ENCODE results near the gene SVIL. TPM values are rescaled to one million over a fixed set of nuclear protein-coding genes. Genes with fewer than 3 reads are reported as not detected.
"Not testable (repeated sequence)": the region's sequence is repeated elsewhere in the genome, so short reads cannot be mapped to it uniquely, and the experiment has no call there.

SVIL gene
- total and polyA plus RNA-seq, 4 experiments from 2014 or later = 1.1 to 31.2 (median 22.0) TPM

- H3K4me1 ChIP-seq (ENCODE audit: insufficient read depth, low read length) = no peaks in the 10 kb centered on the region
- H3K9me3 ChIP-seq (ENCODE audit: control insufficient read depth in 1 of 2, low read length in 2 of 2) = no peaks in the 10 kb centered on the region
- no peaks in the 10 kb centered on the region for H3K27me3 ChIP-seq (ENCODE audit: insufficient read depth, low read length)
- H3K36me3 Mint-ChIP-seq = peaks cover 14 to 17% of the 10 kb centered on the region in 2 donors
- no peaks in the 10 kb centered on the region for H3K9me3 Mint-ChIP-seq
- intact Hi-C loops (cut with micrococcal nuclease) = no loop called here
- ChIA-PET POLR2A (ENCODE audit: partially characterized antibody) (no interaction called here), CTCF (ENCODE audit: partially characterized antibody) (interaction anchor here (0.7 to 1.0 kb wide), 2 partner anchors 21 to 73 kb away, joined by 3 to 4 read pairs; no protein-coding TSS in a partner anchor)
- no peak overlapping the region for H3K27ac Mint-ChIP-seq
- no peak overlapping the region for H3K4me3 Mint-ChIP-seq
- H3K36me3 ChIP-seq (ENCODE audit: insufficient read depth, low read length) = no peaks in the 10 kb centered on the region
- peaks cover 0 to 5% (median 2%) of the 10 kb centered on the region in 4 donors for H3K4me1 Mint-ChIP-seq
- no peak for DNase-seq
- H3K27me3 Mint-ChIP-seq = no peaks in the 10 kb centered on the region
- no peak overlapping the region for H3K27ac ChIP-seq (ENCODE audit: low read depth, low read length)
- H3K4me3 ChIP-seq (ENCODE audit: low read length in 2 of 2) = no peak overlapping the region
Observed at GRCh38 chr10:29569795-29570194, 65.0 kb downstream of the SVIL start.

GRCh38 chr10:29567003-29567402 lies 67.8 kb downstream of the SVIL start:
- Mint-ChIP-seq H3K27ac (no peak overlapping the region), H3K27me3 (no peaks in the 10 kb centered on the region), H3K36me3 (peaks cover 27 to 29% of the 10 kb centered on the region in 2 donors), H3K4me3 (peak overlapping the region in 1 of 8 donors; percentile 31), H3K4me1 (peaks cover 0 to 4% (median 2%) of the 10 kb centered on the region in 4 donors), H3K9me3 (no peaks in the 10 kb centered on the region)
- DNase-seq = no peak
- Histone ChIP-seq H3K27ac (ENCODE audit: low read depth, low read length) (no peak overlapping the region), H3K4me3 (ENCODE audit: low read length in 2 of 2) (no peak overlapping the region), H3K9me3 (ENCODE audit: control insufficient read depth in 1 of 2, low read length in 2 of 2) (no peaks in the 10 kb centered on the region), H3K27me3 (ENCODE audit: insufficient read depth, low read length) (no peaks in the 10 kb centered on the region), H3K4me1 (ENCODE audit: insufficient read depth, low read length) (no peaks in the 10 kb centered on the region), H3K36me3 (ENCODE audit: insufficient read depth, low read length) (peaks cover 2% of the 10 kb centered on the region)
- ChIA-PET CTCF (ENCODE audit: partially characterized antibody) (no interaction called here), POLR2A (ENCODE audit: partially characterized antibody) (no interaction called here)
- intact Hi-C loops (cut with micrococcal nuclease) = no loop called here

GRCh38 chr10:29566209-29566608 lies 68.6 kb downstream of the SVIL start:
- H3K27me3 ChIP-seq (ENCODE audit: insufficient read depth, low read length); H3K4me3 Mint-ChIP-seq; H3K4me1 ChIP-seq (ENCODE audit: insufficient read depth, low read length); H3K36me3 ChIP-seq (ENCODE audit: insufficient read depth, low read length); H3K4me1 Mint-ChIP-seq; H3K9me3 Mint-ChIP-seq; CTCF ChIA-PET (ENCODE audit: partially characterized antibody); DNase-seq; POLR2A ChIA-PET (ENCODE audit: partially characterized antibody); intact Hi-C loops (cut with micrococcal nuclease); H3K9me3 ChIP-seq (ENCODE audit: control insufficient read depth in 1 of 2, low read length in 2 of 2); H3K27me3 Mint-ChIP-seq; H3K4me3 ChIP-seq (ENCODE audit: low read length in 2 of 2); H3K27ac ChIP-seq (ENCODE audit: low read depth, low read length): not testable (repeated sequence)
- Mint-ChIP-seq H3K27ac (peak overlapping the region in 1 of 7 donors; percentile 20), H3K36me3 (peaks cover 32 to 33% of the 10 kb centered on the region in 2 donors)

GRCh38 chr10:29563420-29564035 lies 71.2 kb downstream of the SVIL start:
- no peaks in the 10 kb centered on the region for H3K9me3 ChIP-seq (ENCODE audit: control insufficient read depth in 1 of 2, low read length in 2 of 2)
- Mint-ChIP-seq H3K4me3 (no peak overlapping the region), H3K9me3 (no peaks in the 10 kb centered on the region), H3K27me3 (no peaks in the 10 kb centered on the region), H3K36me3 (peaks cover 29 to 34% of the 10 kb centered on the region in 2 donors), H3K27ac (peak overlapping the region in 2 of 7 donors; percentile 17 to 21), H3K4me1 (peaks cover 0 to 2% (median under 1%) of the 10 kb centered on the region in 4 donors)
- CTCF ChIA-PET (ENCODE audit: partially characterized antibody) = interaction anchor here (1.1 kb wide), 1 partner anchor 28 kb away, joined by 3 read pairs; no protein-coding TSS in a partner anchor
- peaks cover 3% of the 10 kb centered on the region for H3K36me3 ChIP-seq (ENCODE audit: insufficient read depth, low read length)
- DNase-seq = no peak
- intact Hi-C loops (cut with micrococcal nuclease) = no loop called here
- POLR2A ChIA-PET (ENCODE audit: partially characterized antibody) = no interaction called here
- no peaks in the 10 kb centered on the region for H3K4me1 ChIP-seq (ENCODE audit: insufficient read depth, low read length)
- H3K4me3 ChIP-seq (ENCODE audit: low read length in 2 of 2) = no peak overlapping the region
- H3K27ac ChIP-seq (ENCODE audit: low read depth, low read length) = no peak overlapping the region
- no peaks in the 10 kb centered on the region for H3K27me3 ChIP-seq (ENCODE audit: insufficient read depth, low read length)

- peak overlapping the region in 1 of 7 donors; percentile 62 for H3K27ac Mint-ChIP-seq
- H3K9me3 ChIP-seq (ENCODE audit: control insufficient read depth in 1 of 2, low read length in 2 of 2) = not testable (repeated sequence)
Observed at GRCh38 chr10:29563006-29563405, 71.8 kb downstream of the SVIL start.

GRCh38 chr10:29559996-29560395 lies 74.8 kb downstream of the SVIL start:
- Histone ChIP-seq H3K27me3 (ENCODE audit: insufficient read depth, low read length) (no peaks in the 10 kb centered on the region), H3K9me3 (ENCODE audit: control insufficient read depth in 1 of 2, low read length in 2 of 2) (no peaks in the 10 kb centered on the region), H3K27ac (ENCODE audit: low read depth, low read length) (no peak overlapping the region), H3K36me3 (ENCODE audit: insufficient read depth, low read length) (peaks cover 3% of the 10 kb centered on the region), H3K4me3 (ENCODE audit: low read length in 2 of 2) (no peak overlapping the region), H3K4me1 (ENCODE audit: insufficient read depth, low read length) (no peaks in the 10 kb centered on the region)
- H3K4me3 Mint-ChIP-seq = no peak overlapping the region
- no peaks in the 10 kb centered on the region for H3K4me1 Mint-ChIP-seq
- H3K27me3 Mint-ChIP-seq = no peaks in the 10 kb centered on the region
- peaks cover 20 to 24% of the 10 kb centered on the region in 2 donors for H3K36me3 Mint-ChIP-seq
- POLR2A ChIA-PET (ENCODE audit: partially characterized antibody) = no interaction called here
- no peak for DNase-seq
- no peaks in the 10 kb centered on the region for H3K9me3 Mint-ChIP-seq
- intact Hi-C loops (cut with micrococcal nuclease) = no loop called here
- CTCF ChIA-PET (ENCODE audit: partially characterized antibody) = interaction anchor here (0.6 to 1.5 kb wide), 3 partner anchors 64 to 304 kb away, joined by 3 read pairs; no protein-coding TSS in a partner anchor
- no peak overlapping the region for H3K27ac Mint-ChIP-seq

More at GRCh38 chr10:29563006-29563405, 71.8 kb downstream of the SVIL start:
- H3K4me3 ChIP-seq (ENCODE audit: low read length in 2 of 2); H3K4me1 Mint-ChIP-seq; DNase-seq; intact Hi-C loops (cut with micrococcal nuclease); H3K9me3 Mint-ChIP-seq; H3K4me3 Mint-ChIP-seq; POLR2A ChIA-PET (ENCODE audit: partially characterized antibody); H3K36me3 ChIP-seq (ENCODE audit: insufficient read depth, low read length); H3K27ac ChIP-seq (ENCODE audit: low read depth, low read length); H3K4me1 ChIP-seq (ENCODE audit: insufficient read depth, low read length); H3K27me3 ChIP-seq (ENCODE audit: insufficient read depth, low read length); H3K27me3 Mint-ChIP-seq: not testable (repeated sequence)
- peaks cover 27 to 34% of the 10 kb centered on the region in 2 donors for H3K36me3 Mint-ChIP-seq
- CTCF ChIA-PET (ENCODE audit: partially characterized antibody) = interaction anchor here (0.9 to 1.1 kb wide), 2 partner anchors 15 to 29 kb away, joined by 3 read pairs; no protein-coding TSS in a partner anchor

GRCh38 chr10:29557665-29558064 lies 77.1 kb downstream of the SVIL start:
- Mint-ChIP-seq H3K4me1 (no peaks in the 10 kb centered on the region), H3K27me3 (no peaks in the 10 kb centered on the region), H3K9me3 (no peaks in the 10 kb centered on the region), H3K36me3 (peaks cover 21 to 27% of the 10 kb centered on the region in 2 donors), H3K27ac (peak overlapping the region in 1 of 7 donors; percentile 32), H3K4me3 (no peak overlapping the region)
- POLR2A ChIA-PET (ENCODE audit: partially characterized antibody) = no interaction called here
- no peaks in the 10 kb centered on the region for H3K9me3 ChIP-seq (ENCODE audit: control insufficient read depth in 1 of 2, low read length in 2 of 2)
- no peak for DNase-seq
- H3K4me3 ChIP-seq (ENCODE audit: low read length in 2 of 2) = no peak overlapping the region
- no peak overlapping the region for H3K27ac ChIP-seq (ENCODE audit: low read depth, low read length)
- peaks cover 3% of the 10 kb centered on the region for H3K36me3 ChIP-seq (ENCODE audit: insufficient read depth, low read length)
- no peaks in the 10 kb centered on the region for H3K27me3 ChIP-seq (ENCODE audit: insufficient read depth, low read length)
- no peaks in the 10 kb centered on the region for H3K4me1 ChIP-seq (ENCODE audit: insufficient read depth, low read length)
- CTCF ChIA-PET (ENCODE audit: partially characterized antibody) = no interaction called here
- intact Hi-C loops (cut with micrococcal nuclease) = no loop called here
